Astrocyte of the spinal cord (primary cell): Measurements from ENCODE around the gene FLT4.

Source experiments
- DNase-seq: peaks from one replicate; pipeline ENCODE4 v3.0.0; 2011; ENCODE audit warnings: low read depth, low spot score
- H3K4me3 ChIP-seq: 2 replicates; pipeline ENCODE4 v1.5.1; 2011; ENCODE audit warnings: low read depth, mild to moderate bottlenecking, low read length, moderate library complexity
- in situ Hi-C: cut with HindIII; loops from 2 replicates; pipeline ENCODE4 v1.10.0; 2017; ENCODE audit warnings: low sequenced_read_pairs
- TF ChIP-seq, protein P1 (sequence below): IDR thresholded peaks from 2 replicates; pipeline ENCODE4 v1.5.1; 2012; ENCODE audit warnings: low read depth, mild to moderate bottlenecking, low read length, inconsistent platforms

The FLT4 gene

DNA sequence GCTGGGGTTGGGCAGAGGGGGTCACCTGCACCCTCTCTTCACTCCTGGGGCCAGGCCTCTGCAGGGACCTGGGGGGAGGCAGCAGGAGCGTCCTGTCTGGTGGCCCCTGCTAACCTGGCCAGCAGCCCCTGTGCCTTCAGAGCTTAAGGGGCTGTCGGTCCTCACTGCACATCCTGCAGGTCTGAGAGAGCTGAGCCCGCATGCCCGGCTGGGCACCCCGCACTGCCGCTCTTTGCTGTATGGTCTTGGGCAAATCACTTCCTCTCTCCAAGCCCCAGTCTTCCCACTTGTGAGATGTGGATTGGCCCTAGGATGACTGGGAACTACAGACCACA lies 7.9 kb downstream of the FLT4 start:
- DNase-seq, result no peak
- TF ChIP-seq, protein P1, sequence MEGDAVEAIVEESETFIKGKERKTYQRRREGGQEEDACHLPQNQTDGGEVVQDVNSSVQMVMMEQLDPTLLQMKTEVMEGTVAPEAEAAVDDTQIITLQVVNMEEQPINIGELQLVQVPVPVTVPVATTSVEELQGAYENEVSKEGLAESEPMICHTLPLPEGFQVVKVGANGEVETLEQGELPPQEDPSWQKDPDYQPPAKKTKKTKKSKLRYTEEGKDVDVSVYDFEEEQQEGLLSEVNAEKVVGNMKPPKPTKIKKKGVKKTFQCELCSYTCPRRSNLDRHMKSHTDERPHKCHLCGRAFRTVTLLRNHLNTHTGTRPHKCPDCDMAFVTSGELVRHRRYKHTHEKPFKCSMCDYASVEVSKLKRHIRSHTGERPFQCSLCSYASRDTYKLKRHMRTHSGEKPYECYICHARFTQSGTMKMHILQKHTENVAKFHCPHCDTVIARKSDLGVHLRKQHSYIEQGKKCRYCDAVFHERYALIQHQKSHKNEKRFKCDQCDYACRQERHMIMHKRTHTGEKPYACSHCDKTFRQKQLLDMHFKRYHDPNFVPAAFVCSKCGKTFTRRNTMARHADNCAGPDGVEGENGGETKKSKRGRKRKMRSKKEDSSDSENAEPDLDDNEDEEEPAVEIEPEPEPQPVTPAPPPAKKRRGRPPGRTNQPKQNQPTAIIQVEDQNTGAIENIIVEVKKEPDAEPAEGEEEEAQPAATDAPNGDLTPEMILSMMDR, result no peak
- no peak overlapping the region for H3K4me3 ChIP-seq
- in situ Hi-C loops, result no loop called here

DNA sequence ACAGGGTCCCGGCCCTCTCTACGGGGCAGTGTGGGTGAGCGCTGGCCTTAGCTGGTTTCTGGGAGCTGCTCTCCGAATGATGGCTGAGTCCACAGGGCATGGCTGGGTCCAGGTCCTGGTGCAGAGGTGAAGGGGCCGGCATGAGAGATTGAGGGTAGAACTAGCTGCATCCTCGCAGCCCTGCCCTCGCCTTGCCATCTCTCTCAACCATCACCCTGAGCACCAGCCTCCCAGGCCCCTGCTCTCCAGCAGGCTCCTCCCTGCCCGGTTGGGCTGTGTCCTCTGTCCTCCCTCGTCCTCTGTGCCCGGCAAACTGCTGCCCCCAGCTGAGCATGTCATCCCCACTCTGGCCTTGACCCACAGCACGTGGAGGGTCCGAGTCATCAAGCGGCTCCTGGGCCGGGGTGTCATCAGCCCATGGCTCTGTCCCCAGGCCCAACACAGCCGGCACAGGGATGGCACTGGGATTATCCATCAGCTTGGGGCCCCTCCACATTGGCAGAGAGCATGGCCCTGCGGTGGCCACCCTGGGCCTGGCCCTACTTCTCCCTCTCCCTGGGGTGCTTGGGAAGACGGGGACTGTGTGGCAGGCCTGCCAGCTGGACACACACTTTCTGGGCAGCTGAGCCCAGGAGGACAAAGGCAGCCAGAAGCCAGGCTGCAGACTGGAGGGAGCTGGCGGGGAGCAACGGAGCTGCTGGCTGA lies 8.4 kb downstream of the FLT4 start:
- no peak overlapping the region for H3K4me3 ChIP-seq
- DNase-seq, result no peak
- TF ChIP-seq, protein P1, result no peak
- in situ Hi-C loops, result no loop called here

DNA sequence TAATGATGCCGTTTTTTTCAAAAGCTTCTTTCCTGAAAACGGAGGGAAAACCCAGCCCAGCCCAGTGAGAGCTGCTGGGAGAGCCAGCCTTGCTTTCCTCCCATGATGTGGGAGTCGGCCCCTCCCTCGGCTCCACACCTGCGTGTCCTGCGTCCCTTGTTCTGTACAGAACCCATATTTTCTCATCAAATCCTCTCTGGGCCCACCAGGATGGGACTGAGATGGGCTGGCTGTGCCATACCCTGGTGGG lies 8.9 kb downstream of the FLT4 start:
- no peak for DNase-seq
- in situ Hi-C loops, result no loop called here
- TF ChIP-seq, protein P1, result no peak
- no peak overlapping the region for H3K4me3 ChIP-seq

DNA sequence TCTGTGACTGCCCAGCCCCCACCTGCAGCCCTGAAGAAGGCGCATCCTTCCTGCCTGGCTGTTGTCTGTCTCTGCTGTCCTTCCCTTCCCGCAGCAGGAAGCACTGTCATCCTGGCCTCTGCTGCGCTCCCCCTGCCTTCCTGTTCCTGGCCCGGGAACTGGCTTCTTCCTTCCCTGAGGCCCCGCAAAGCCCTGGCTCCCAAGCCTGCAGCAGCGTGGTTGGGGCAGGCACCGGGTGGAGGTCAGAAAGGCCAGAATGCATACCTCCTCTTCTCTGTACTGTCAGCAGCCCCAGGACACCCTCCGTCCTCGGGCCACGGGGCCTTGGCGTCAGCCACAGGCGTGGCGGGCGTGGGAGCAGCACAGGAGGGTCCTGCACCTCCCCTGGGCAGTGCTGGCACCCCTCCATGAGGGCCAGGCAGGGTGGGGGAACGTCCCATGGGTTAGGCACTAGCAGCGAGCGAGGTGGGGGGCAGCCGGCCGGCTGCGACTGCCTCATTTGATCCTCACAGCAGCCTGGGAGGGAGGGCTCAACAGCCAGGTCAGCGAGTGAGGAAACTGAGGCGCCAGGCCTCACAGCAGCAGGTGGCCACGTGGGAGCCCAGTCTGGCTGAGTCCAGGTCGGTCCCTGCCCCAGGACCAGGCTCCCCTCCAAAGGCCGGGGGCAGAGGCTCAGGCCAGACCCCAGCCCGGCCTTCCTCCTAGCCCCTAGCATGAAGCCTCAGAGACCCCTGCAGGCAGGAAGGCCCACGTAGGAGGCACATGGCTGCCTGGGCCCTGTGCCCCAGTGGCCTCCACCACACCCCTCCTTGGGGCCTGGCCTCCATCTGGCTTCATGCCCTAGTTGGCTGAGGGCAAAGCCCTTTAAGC lies 9.4 kb downstream of the FLT4 start:
- H3K4me3 ChIP-seq, result no peak overlapping the region
- no peak for DNase-seq
- in situ Hi-C loops, result no loop called here
- TF ChIP-seq, protein P1, result no peak

DNA sequence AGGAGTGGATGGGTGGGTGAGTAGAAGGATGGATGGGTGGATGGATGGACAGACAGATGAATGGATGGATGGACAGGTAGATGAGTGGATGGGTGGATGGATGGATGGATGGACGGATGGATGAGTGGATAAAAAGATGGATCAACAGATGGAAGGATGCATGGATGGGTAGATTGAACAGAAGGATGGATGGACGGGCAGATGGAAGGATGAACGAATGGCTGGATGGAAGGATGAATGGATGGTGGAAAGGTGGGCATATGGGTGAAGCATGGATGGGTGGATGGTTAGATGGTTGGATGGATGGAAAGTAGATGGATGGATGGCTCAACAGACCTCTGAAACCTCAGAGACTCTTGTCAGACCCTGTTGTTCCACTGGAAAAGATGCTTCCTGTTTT lies 10.1 kb downstream of the FLT4 start:
- TF ChIP-seq, protein P1, result no peak
- DNase-seq, result no peak
- no peak overlapping the region for H3K4me3 ChIP-seq
- in situ Hi-C loops, result no loop called here

DNA sequence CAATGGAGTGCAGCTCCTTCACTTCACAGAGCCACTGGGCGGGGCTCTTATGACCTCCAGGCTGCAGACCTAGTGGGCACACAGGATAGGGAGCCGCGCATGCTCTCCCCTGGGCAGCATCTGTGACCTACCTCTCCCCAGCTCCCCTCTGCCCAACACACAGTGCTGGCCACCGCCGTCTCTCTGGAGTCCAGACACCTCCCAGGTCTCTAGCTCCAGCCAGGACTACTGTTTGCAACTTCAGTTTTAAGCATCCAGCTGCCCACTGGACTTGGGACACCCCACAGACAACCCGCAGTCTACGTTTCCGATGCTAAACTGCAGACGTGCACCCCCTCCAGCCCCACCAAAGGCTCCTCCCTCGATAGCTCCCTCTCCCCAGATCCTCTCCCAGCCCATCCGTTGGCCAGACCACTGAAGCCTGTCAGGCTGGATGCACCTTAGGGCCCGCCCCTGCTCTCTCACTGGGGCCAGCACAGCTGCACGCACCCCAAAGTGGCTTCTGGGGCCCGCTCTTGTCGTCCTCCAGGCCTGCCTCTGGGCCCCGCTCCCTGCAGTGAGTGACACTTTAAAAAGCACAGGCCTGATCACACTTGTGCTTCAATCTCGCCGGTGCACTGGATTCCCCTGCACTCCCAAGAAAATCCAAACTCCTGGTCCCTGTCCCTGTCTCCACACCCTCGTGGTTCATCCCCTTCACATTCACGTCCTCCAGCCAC lies 11.3 kb downstream of the FLT4 start:
- no peak overlapping the region for H3K4me3 ChIP-seq
- DNase-seq, result no peak
- in situ Hi-C loops, result no loop called here
- TF ChIP-seq, protein P1, result no peak
